BJ (cell line): ENCODE measurements around the gene SPTY2D1. TPM values are rescaled to one million over a fixed set of nuclear protein-coding genes. Genes with fewer than 3 reads are reported as not detected.

ENCODE experiments used
- CTCF ChIA-PET: fragments of 350-600 bp; formaldehyde crosslinking; extraction: SDS; loops from one replicate; lab custom pipeline; 2021; ENCODE audit warnings: antibody characterized with exemption, inconsistent platforms; lab: Yijun Ruan, JAX
- POLR2A ChIA-PET: fragments of 300-600 bp; sonication (Branson Sonifier 250); formaldehyde crosslinking; extraction: SDS; loops from one replicate; lab custom pipeline; 2021; ENCODE audit warnings: antibody characterized with exemption; lab: Charles Lee
- DNase-seq: peaks from one replicate; pipeline ENCODE4 v3.0.0-alpha.2; 2011; ENCODE audit warnings: low read depth
- H3K27me3 ChIP-seq: 2 replicates; pipeline ENCODE4 v1.6.0; 2011; ENCODE audit warnings: low read length; ENCODE audit not compliant: control insufficient read depth, insufficient read depth
- H3K36me3 ChIP-seq: 2 replicates; pipeline ENCODE4 v1.5.1; 2011; ENCODE audit warnings: low read length; ENCODE audit not compliant: control insufficient read depth, insufficient read depth
- H3K4me3 ChIP-seq: 2 replicates; pipeline ENCODE4 v1.5.1; 2011; ENCODE audit warnings: low read depth, mild to moderate bottlenecking, control low read depth, low read length
- CTCF ChIP-seq: IDR thresholded peaks from 2 replicates; pipeline ENCODE4 v1.5.1; 2011; ENCODE audit warnings: low read depth, mild to moderate bottlenecking, control low read depth, inconsistent platforms, low read length, moderate library complexity; ENCODE audit not compliant: insufficient read depth
- polyA plus RNA-seq: library from polyadenylated mRNA; depleted of rRNA; stranded (reverse); fragments of >200 nt; gene quantifications from 2 replicates; pipeline ENCODE4 v1.2.3, GENCODE V29; 2011

Gene SPTY2D1
- polyA plus RNA-seq, 1 experiment, result 12.4 TPM

GRCh38 chr11:18615628-18616392, 18.3 kb downstream of the SPTY2D1 start:
- Histone ChIP-seq H3K27me3 (no peaks in the 10 kb centered on the region), H3K4me3 (no peak overlapping the region), H3K36me3 (peaks cover 14% of the 10 kb centered on the region)
- POLR2A ChIA-PET, result no interaction called here
- no peak for DNase-seq
- CTCF ChIA-PET, result interaction anchor here (1.1 to 1.7 kb wide), 2 partner anchors 9 to 17 kb away, joined by 3 to 5 read pairs; no protein-coding TSS in a partner anchor
- no peak for TF ChIP-seq CTCF

- Histone ChIP-seq H3K27me3 (no peaks in the 10 kb centered on the region), H3K4me3 (no peak overlapping the region), H3K36me3 (peaks cover 14% of the 10 kb centered on the region)
- TF ChIP-seq CTCF, result no peak
- no peak for DNase-seq
- ChIA-PET CTCF (interaction anchor here (0.6 to 1.7 kb wide), 3 partner anchors 11 to 230 kb away, joined by 3 to 5 read pairs (median 3); no protein-coding TSS in a partner anchor), POLR2A (no interaction called here)
These were observed 19.5 kb downstream of the SPTY2D1 start for GRCh38 chr11:18614667-18615066.

- Histone ChIP-seq H3K4me3 (no peak overlapping the region), H3K36me3 (peaks cover 14% of the 10 kb centered on the region), H3K27me3 (no peaks in the 10 kb centered on the region)
- POLR2A ChIA-PET, result no interaction called here
- no peak for DNase-seq
- CTCF ChIA-PET, result no interaction called here
- no peak for TF ChIP-seq CTCF
These were observed 21.7 kb downstream of the SPTY2D1 start for GRCh38 chr11:18612394-18612793.

GRCh38 chr11:18611196-18611595, 22.9 kb downstream of the SPTY2D1 start:
- no peak for DNase-seq
- TF ChIP-seq CTCF, result no peak
- POLR2A ChIA-PET, result interaction anchor here (0.6 kb wide), 1 partner anchor 217 kb away, joined by 3 read pairs; the partner anchor contains the start of gene LDHA
- CTCF ChIA-PET, result interaction anchor here (1.0 kb wide), 1 partner anchor 18 kb away, joined by 3 read pairs; no protein-coding TSS in a partner anchor
- peaks cover 16% of the 10 kb centered on the region for H3K36me3 ChIP-seq
- no peak overlapping the region for H3K4me3 ChIP-seq
- no peaks in the 10 kb centered on the region for H3K27me3 ChIP-seq

- Histone ChIP-seq H3K27me3 (no peaks in the 10 kb centered on the region), H3K36me3 (peaks cover 2% of the 10 kb centered on the region; the same call in 1 of the 2 replicates), H3K4me3 (no peak overlapping the region)
- POLR2A ChIA-PET, result no interaction called here
- DNase-seq, result no peak
- CTCF ChIA-PET, result interaction anchor here (0.6 to 1.1 kb wide), 2 partner anchors 9 to 291 kb away, joined by 3 to 4 read pairs; no protein-coding TSS in a partner anchor
- no peak for TF ChIP-seq CTCF
These were observed 25.8 kb downstream of the SPTY2D1 start for GRCh38 chr11:18608376-18608775.
